Esophagus squamous epithelium (tissue), 5 donors: ENCODE results near the gene TRIM27. TPM values are rescaled to one million over a fixed set of nuclear protein-coding genes. Genes with fewer than 3 reads are reported as not detected.
"Not testable (repeated sequence)": the region's sequence is repeated elsewhere in the genome, so short reads cannot be mapped to it uniquely, and the experiment has no call there.

Experiments used
- DNase-seq: peaks from one replicate; lab custom pipeline; 2025; lab: John Stamatoyannopoulos, UW
- H3K27ac ChIP-seq, 4 donors: fragments of 200-600 bp; sonication (generic); one replicate each; pipeline ENCODE4 v1.5.1; 2016 to 2019; ENCODE audit warnings: mild to moderate bottlenecking in 1 of 4
- H3K27me3 ChIP-seq, 4 donors: fragments of 200-600 bp; sonication (generic); 1 replicate in 3 of 4; 2 replicates in 1 of 4; pipeline versions ENCODE4 v1.5.1 to v1.6.0; 2017 to 2021; ENCODE audit warnings: antibody characterized with exemption in 1 of 4
- H3K36me3 ChIP-seq, 3 donors: fragments of 200-600 bp; sonication (generic); one replicate each; pipeline ENCODE4 v1.5.1; 2016 to 2019
- H3K4me1 ChIP-seq, 3 donors: fragments of 200-600 bp; sonication (generic); one replicate each; pipeline ENCODE4 v1.5.1; 2017 to 2019
- H3K4me3 ChIP-seq, 4 donors: fragments of 200-600 bp; sonication (generic); 1 replicate in 3 of 4; 2 replicates in 1 of 4; pipeline ENCODE4 v1.5.1; 2016 to 2019; ENCODE audit warnings: mild to moderate bottlenecking in 2 of 4, moderate library complexity in 1 of 4
- H3K9me3 ChIP-seq, 3 donors: fragments of 200-600 bp; sonication (generic); one replicate each; pipeline ENCODE4 v1.5.1; 2016 to 2019
- POLR2A ChIP-seq, 4 donors: fragments of 450-650 bp; IDR thresholded peaks; one replicate each; pipeline ENCODE4 v1.6.1; 2017; ENCODE audit warnings: antibody characterized with exemption in 4 of 4, mild to moderate bottlenecking in 4 of 4, moderate library complexity in 3 of 4
- WGBS, 2 donors: methylation state at CpG; one replicate each; pipeline ENCODE4 v1.1.5; 2018; 5-methylcytosine and 5-hydroxymethylcytosine counted together
- intact Hi-C: fragments of 100-400 bp; cut with DNase I; formaldehyde crosslinking; loops from one replicate; pipeline ENCODE4 v1.15.0; 2022
- total RNA-seq, 4 donors: library from RNA; depleted of rRNA; stranded (reverse); fragments of >200 nt; gene quantifications; one replicate each; pipeline ENCODE4 v1.1.0, GENCODE V29; 2016
- TF ChIP-seq, protein P1 (sequence below), 6 experiments: fragments of 450-650 bp in 4 of 6; fragments of 200-600 bp in 2 of 6; sonication (generic) in 2 of 6; IDR thresholded peaks; one replicate each; pipeline ENCODE4 v1.5.1; 2016 to 2019; ENCODE audit warnings: antibody characterized with exemption in 6 of 6, mild to moderate bottlenecking in 4 of 6, moderate library complexity in 4 of 6
- donor health status: DM: yes; HTN: yes; CAD: no.

Gene TRIM27
- total RNA-seq, 4 donors from 2014 or later, result 25.0 to 51.9 (median 30.9) TPM

- intact Hi-C loops, result no loop called here
- H3K9me3 ChIP-seq, result peaks cover 0 to 3% (median 0%) of the 10 kb centered on the region in 3 donors
- H3K36me3 ChIP-seq, result no peaks in the 10 kb centered on the region
- TF ChIP-seq POLR2A (IDR thresholded peaks at IDR 0.05), result no peak
- TF ChIP-seq, protein P1, sequence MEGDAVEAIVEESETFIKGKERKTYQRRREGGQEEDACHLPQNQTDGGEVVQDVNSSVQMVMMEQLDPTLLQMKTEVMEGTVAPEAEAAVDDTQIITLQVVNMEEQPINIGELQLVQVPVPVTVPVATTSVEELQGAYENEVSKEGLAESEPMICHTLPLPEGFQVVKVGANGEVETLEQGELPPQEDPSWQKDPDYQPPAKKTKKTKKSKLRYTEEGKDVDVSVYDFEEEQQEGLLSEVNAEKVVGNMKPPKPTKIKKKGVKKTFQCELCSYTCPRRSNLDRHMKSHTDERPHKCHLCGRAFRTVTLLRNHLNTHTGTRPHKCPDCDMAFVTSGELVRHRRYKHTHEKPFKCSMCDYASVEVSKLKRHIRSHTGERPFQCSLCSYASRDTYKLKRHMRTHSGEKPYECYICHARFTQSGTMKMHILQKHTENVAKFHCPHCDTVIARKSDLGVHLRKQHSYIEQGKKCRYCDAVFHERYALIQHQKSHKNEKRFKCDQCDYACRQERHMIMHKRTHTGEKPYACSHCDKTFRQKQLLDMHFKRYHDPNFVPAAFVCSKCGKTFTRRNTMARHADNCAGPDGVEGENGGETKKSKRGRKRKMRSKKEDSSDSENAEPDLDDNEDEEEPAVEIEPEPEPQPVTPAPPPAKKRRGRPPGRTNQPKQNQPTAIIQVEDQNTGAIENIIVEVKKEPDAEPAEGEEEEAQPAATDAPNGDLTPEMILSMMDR (IDR thresholded peaks at IDR 0.05), result no peak
- H3K4me1 ChIP-seq, result peaks cover 0 to 29% (median 3%) of the 10 kb centered on the region in 3 donors
- peak overlapping the region; percentile 33 to 66 (median 46) for H3K4me3 ChIP-seq
- H3K27me3 ChIP-seq, result peaks cover 0 to 33% (median 0%) of the 10 kb centered on the region in 4 donors
- 31 to 37% methylated on average over 7 of the region's 7 CpGs for WGBS, 2 donors
- peak overlapping the region in 2 of 4 donors; percentile 21 to 56 for H3K27ac ChIP-seq
- DNase-seq, result no peak
Measured at GRCh38 chr6:28880519-28880893, 43.3 kb downstream of the TRIM27 start.

GRCh38 chr6:28876710-28877109, 47.1 kb downstream of the TRIM27 start:
- H3K9me3 ChIP-seq, result no peaks in the 10 kb centered on the region
- H3K27ac ChIP-seq, result no peak overlapping the region
- 38% methylated on average over 1 of the region's 1 CpG; no CpG with 5 or more reads in 1 of the 2 donors for WGBS, 2 donors
- no peak for DNase-seq
- no peak overlapping the region for H3K4me3 ChIP-seq
- H3K36me3 ChIP-seq, result no peaks in the 10 kb centered on the region
- TF ChIP-seq, protein P1 (IDR thresholded peaks at IDR 0.05), result no peak
- TF ChIP-seq POLR2A (IDR thresholded peaks at IDR 0.05), result no peak
- H3K27me3 ChIP-seq, result peaks cover 0 to 44% (median 0%) of the 10 kb centered on the region in 4 donors
- H3K4me1 ChIP-seq, result peaks cover 0 to 11% (median 0%) of the 10 kb centered on the region in 3 donors
- intact Hi-C loops, result no loop called here

DNA sequence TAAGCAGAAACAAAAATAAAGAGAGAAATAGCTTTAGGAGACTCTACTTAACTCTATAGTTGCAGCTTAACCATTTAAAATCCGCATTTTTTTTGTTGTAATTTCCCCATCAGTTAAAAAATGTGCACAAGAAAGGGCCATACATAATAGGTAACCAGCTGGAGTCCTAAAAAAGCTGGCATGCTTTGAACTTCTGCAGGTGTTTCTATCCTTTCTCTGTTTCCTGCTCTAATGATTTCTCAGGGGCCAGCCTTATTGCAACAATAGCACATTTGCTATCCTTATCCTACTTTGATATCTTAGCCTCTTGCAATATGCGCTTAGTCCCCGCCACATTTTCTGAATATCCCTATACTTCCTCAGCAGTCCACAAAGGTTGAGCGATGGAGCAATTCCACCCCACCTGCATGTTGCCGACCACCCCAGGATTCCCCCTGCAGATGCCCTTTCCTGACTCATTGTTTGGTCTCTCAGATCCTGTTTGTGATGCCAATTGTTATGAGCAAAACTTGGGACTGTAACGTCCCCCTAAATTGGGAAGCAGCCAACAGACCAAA, 48.5 kb downstream of the TRIM27 start:
- TF ChIP-seq POLR2A (IDR thresholded peaks at IDR 0.05), result no peak
- TF ChIP-seq, protein P1 (IDR thresholded peaks at IDR 0.05), result no peak
- no peaks in the 10 kb centered on the region for H3K4me1 ChIP-seq
- DNase-seq, result no peak
- no peak overlapping the region for H3K4me3 ChIP-seq
- H3K27me3 ChIP-seq, result peaks cover 0 to 44% (median 0%) of the 10 kb centered on the region in 4 donors
- H3K36me3 ChIP-seq, result no peaks in the 10 kb centered on the region
- no peaks in the 10 kb centered on the region for H3K9me3 ChIP-seq
- H3K27ac ChIP-seq, result no peak overlapping the region
- intact Hi-C loops, result no loop called here
- 58 to 62% methylated on average over 6 of the region's 6 CpGs for WGBS, 2 donors

GRCh38 chr6:28872157-28872817, 51.5 kb downstream of the TRIM27 start:
- H3K36me3 ChIP-seq, H3K4me3 ChIP-seq, H3K27ac ChIP-seq, H3K9me3 ChIP-seq, H3K4me1 ChIP-seq, DNase-seq, intact Hi-C loops: not testable (repeated sequence)
- peaks cover 0 to 34% (median 0%) of the 10 kb centered on the region in 4 donors for H3K27me3 ChIP-seq
- 81 to 94% methylated on average over 6 of the region's 28 CpGs for WGBS, 2 donors

GRCh38 chr6:28871335-28872156, 52.2 kb downstream of the TRIM27 start:
- Histone ChIP-seq H3K4me3 (no peak overlapping the region), H3K9me3 (no peaks in the 10 kb centered on the region), H3K27ac (no peak overlapping the region), H3K27me3 (peaks cover 0 to 26% (median 0%) of the 10 kb centered on the region in 4 donors), H3K4me1 (peaks cover 0 to 8% (median 0%) of the 10 kb centered on the region in 3 donors), H3K36me3 (no peaks in the 10 kb centered on the region)
- no peak for DNase-seq
- TF ChIP-seq POLR2A (IDR thresholded peaks at IDR 0.05), result no peak
- TF ChIP-seq, protein P1 (IDR thresholded peaks at IDR 0.05), result no peak
- intact Hi-C loops, result no loop called here
- WGBS, 2 donors, result 94 to 98% methylated on average over 11 to 12 of the region's 13 CpGs
